GM10847 (cell line): ENCODE measurements around the gene UGCG.

Experiments
- POLR2A ChIP-seq: IDR thresholded peaks from 2 replicates; pipeline ENCODE4 v1.6.1; 2011; ENCODE audit not compliant: insufficient read length; ENCODE audit errors: extremely low read depth

The UGCG gene

GRCh38 chr9:111980398-111980797 lies 83.8 kb downstream of the UGCG start:
- TF ChIP-seq POLR2A = no peak

DNA sequence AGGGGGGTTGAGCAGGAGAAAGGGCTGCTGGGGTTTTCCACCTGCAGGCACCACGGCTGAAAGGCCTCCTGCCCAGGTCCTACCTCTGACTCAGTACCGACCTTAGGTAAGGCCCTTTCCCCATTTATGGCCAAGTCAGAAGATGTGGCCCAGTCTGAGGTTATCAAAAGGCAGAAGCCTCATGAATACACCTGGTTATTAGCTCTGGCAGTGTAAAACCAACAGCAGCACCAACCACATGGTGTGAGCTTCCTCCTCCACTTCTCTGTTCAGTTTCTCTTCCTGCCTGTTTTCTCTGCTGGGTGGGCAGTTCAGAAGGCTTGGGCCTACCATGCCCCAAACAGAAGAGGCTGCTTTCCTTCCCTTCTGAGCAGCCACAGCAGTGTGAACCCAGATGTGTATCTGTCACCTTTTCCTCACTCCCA lies 86.9 kb downstream of the UGCG start:
- peak; percentile 20 for TF ChIP-seq POLR2A

DNA sequence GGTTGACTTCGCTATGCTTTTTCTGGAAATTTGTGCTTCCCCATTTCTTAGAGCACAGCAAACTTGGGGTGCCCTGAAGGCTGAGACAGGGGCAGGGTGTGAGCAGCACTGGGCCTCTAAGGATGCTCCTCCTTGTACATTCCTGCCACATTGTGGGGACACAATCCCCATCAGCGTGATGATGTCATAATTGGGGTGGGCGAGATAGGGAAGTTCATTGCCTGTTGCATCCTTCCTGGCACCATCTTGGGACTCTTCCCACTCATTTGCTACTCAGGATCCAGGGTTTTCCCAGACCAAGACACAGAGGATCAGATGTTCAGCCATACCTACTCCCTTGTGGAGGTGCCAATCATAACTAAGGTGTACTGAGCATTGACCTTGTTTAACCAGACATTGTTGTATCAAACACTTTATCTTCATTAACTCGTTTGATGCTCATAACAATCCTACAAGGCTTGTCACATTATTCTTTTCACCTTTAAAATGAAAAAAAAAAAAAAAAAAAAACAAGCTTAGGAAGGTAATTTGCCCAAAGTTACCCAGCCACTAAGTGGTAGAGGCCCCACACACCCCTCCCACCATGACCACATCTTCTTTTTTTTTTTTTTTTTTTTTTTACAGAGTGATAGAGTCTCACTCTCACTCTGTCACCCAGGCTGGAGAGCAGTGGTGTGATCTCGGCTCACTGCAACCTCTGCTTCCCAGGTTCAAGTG lies 87.6 kb downstream of the UGCG start:
- TF ChIP-seq POLR2A = no peak
